Stimulated activated CD4-positive, alpha-beta T cell treated with anti-CD3 and anti-CD28 coated beads, Interleukin-1b, Interleukin-23, amount 100 ng/mL, for 4 hours (primary cell): ENCODE measurements around the gene SEC23IP.
"Not testable (repeated sequence)": the region's sequence is repeated elsewhere in the genome, so short reads cannot be mapped to it uniquely, and the experiment has no call there.

Source experiments
- DNase-seq, 2 donors: peaks; one replicate each; pipeline ENCODE4 v3.0.0-alpha.2; 2020; ENCODE audit warnings: low read depth in 2 of 2

Gene SEC23IP

GRCh38 chr10:119883901-119884611 is 8.5 kb upstream of the SEC23IP start:
- not testable (repeated sequence) for DNase-seq

- not testable (repeated sequence) for DNase-seq
Observed at GRCh38 chr10:119886070-119886469, 6.5 kb upstream of the SEC23IP start.

- DNase-seq: not testable (repeated sequence)
Observed at GRCh38 chr10:119888715-119889114, 3.8 kb upstream of the SEC23IP start.

- DNase-seq: not testable (repeated sequence)
Observed at GRCh38 chr10:119889201-119889600, 3.3 kb upstream of the SEC23IP start.

GRCh38 chr10:119890307-119890706 is 2.2 kb upstream of the SEC23IP start:
- not testable (repeated sequence) for DNase-seq

GRCh38 chr10:119891849-119892187 is 712 bp upstream of the SEC23IP start:
- DNase-seq: not testable (repeated sequence)

GRCh38 chr10:119893074-119893473 is 544 bp downstream of the SEC23IP start:
- no peak for DNase-seq

- no peak for DNase-seq
Observed at GRCh38 chr10:119893845-119894427, 1.4 kb downstream of the SEC23IP start.

- no peak for DNase-seq
Observed at GRCh38 chr10:119896061-119896655, 3.6 kb downstream of the SEC23IP start.

GRCh38 chr10:119896937-119897770 is 4.6 kb downstream of the SEC23IP start:
- no peak for DNase-seq

GRCh38 chr10:119898577-119898976 is 6.0 kb downstream of the SEC23IP start:
- DNase-seq: no peak

GRCh38 chr10:119903946-119904666 is 11.6 kb downstream of the SEC23IP start:
- no peak for DNase-seq

- DNase-seq: not testable (repeated sequence)
Observed at GRCh38 chr10:119907695-119908094, 15.2 kb downstream of the SEC23IP start.

- DNase-seq: no peak
Observed at GRCh38 chr10:119908166-119908565, 15.6 kb downstream of the SEC23IP start.

- DNase-seq: no peak
Observed at GRCh38 chr10:119910689-119911088, 18.2 kb downstream of the SEC23IP start.

GRCh38 chr10:119917777-119918176 is 25.2 kb downstream of the SEC23IP start:
- DNase-seq: no peak

GRCh38 chr10:119919271-119919670 is 26.7 kb downstream of the SEC23IP start:
- no peak for DNase-seq

GRCh38 chr10:119919826-119920225 is 27.3 kb downstream of the SEC23IP start:
- no peak for DNase-seq

- no peak for DNase-seq
Observed at GRCh38 chr10:119928411-119928810, 35.9 kb downstream of the SEC23IP start.

GRCh38 chr10:119931871-119932270 is 39.3 kb downstream of the SEC23IP start:
- DNase-seq: no peak

- DNase-seq: no peak
Observed at GRCh38 chr10:119932631-119933030, 40.1 kb downstream of the SEC23IP start.

- DNase-seq: no peak
Observed at GRCh38 chr10:119933179-119933578, 40.6 kb downstream of the SEC23IP start.
